ENCODE measurements around the gene CD36. TPM values are rescaled to one million over a fixed set of nuclear protein-coding genes. Genes with fewer than 3 reads are reported as not detected.

CD36 gene
- polyA plus RNA-seq, 1 donor, result 84.9 TPM

GRCh38 chr7:80622541-80622940, 15.9 kb upstream of the CD36 start:
- no peak for DNase-seq
- Histone ChIP-seq H3K36me3 (ENCODE audit: control insufficient read depth, insufficient read depth, low read length) (no peaks in the 10 kb centered on the region), H3K27me3 (ENCODE audit: control insufficient read depth, insufficient read depth, low read length) (no peaks in the 10 kb centered on the region), H3K4me3 (ENCODE audit: low read length) (no peak overlapping the region), H3K4me1 (ENCODE audit: control insufficient read depth, insufficient read depth, low read length) (no peaks in the 10 kb centered on the region), H3K9me3 (ENCODE audit: control insufficient read depth, low read depth, low read length) (no peaks in the 10 kb centered on the region), H3K27ac (ENCODE audit: low read length) (no peak overlapping the region)
- 80% methylated on average over 1 of the region's 1 CpG for WGBS (ENCODE audit: insufficient coverage, low lambda C conversion rate)

DNA sequence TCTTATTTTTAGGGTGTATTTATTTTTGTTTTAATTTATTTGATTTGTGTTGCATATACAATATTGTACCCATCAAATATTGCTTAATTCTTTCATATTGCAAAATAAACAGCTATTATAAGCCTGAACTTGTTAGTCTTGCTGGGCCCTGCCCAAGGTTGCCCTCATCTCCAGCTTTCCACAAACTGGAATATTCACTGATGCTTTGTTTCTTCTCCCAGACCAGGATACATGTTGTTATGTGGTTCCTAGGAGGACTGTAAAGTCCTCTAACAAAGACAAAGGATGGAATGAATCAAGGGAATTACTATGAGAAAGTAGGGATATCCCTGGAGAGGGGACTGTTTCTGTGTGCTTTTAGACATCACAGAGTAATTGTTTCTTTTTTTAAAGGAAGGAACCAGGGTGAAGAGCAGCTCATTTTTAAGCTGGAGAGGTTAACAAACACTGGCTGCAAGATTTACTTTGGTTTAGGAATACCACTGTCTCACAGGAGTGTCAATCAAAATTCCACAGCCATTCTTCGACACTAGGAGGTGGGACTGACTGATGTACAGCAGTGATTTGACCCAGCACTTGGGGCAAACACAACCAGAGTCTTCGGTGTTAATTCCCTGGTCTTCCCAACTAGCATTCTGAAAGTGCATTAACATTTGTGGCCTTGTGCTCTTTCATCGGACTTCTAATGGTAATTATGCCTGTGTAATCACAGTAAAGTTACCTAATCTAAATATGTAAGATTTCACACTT, 14.8 kb upstream of the CD36 start:
- H3K27me3 ChIP-seq (ENCODE audit: control insufficient read depth, insufficient read depth, low read length), result no peaks in the 10 kb centered on the region
- H3K4me1 ChIP-seq (ENCODE audit: control insufficient read depth, insufficient read depth, low read length), result no peaks in the 10 kb centered on the region
- 40% methylated on average over 1 of the region's 3 CpGs for WGBS (ENCODE audit: insufficient coverage, low lambda C conversion rate)
- no peak for DNase-seq
- no peaks in the 10 kb centered on the region for H3K36me3 ChIP-seq (ENCODE audit: control insufficient read depth, insufficient read depth, low read length)
- no peaks in the 10 kb centered on the region for H3K9me3 ChIP-seq (ENCODE audit: control insufficient read depth, low read depth, low read length)
- no peak overlapping the region for H3K27ac ChIP-seq (ENCODE audit: low read length)
- no peak overlapping the region for H3K4me3 ChIP-seq (ENCODE audit: low read length)

DNA sequence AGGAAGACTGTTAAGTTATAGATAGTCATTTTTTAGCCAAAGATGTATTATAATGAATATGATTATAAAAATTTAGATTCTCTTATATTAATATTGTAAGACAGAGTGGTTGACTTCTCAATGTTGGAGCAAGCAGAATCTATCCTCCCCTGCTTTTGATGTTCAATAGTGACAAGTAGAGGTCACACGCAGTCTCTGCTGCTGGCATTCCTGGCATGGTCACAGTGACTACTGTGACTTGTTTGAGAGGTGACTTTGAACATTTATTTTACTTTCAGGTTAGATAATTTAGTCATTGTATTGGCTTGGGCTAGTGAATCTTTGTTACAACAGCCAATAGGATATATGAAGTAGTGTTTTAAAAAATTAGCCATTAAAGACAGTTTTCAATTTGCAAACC, 13.7 kb upstream of the CD36 start:
- Histone ChIP-seq H3K27me3 (ENCODE audit: control insufficient read depth, insufficient read depth, low read length) (no peaks in the 10 kb centered on the region), H3K4me3 (ENCODE audit: low read length) (no peak overlapping the region)
- no CpG with 5 or more reads among the region's 1 CpG for WGBS (ENCODE audit: insufficient coverage, low lambda C conversion rate)

GRCh38 chr7:80629023-80629422, 9.4 kb upstream of the CD36 start:
- no CpG with 5 or more reads among the region's 1 CpG for WGBS (ENCODE audit: insufficient coverage, low lambda C conversion rate)
- no peak for DNase-seq
- H3K4me1 ChIP-seq (ENCODE audit: control insufficient read depth, insufficient read depth, low read length), result no peaks in the 10 kb centered on the region
- H3K27me3 ChIP-seq (ENCODE audit: control insufficient read depth, insufficient read depth, low read length), result no peaks in the 10 kb centered on the region
- no peak overlapping the region for H3K27ac ChIP-seq (ENCODE audit: low read length)
- H3K36me3 ChIP-seq (ENCODE audit: control insufficient read depth, insufficient read depth, low read length), result no peaks in the 10 kb centered on the region
- H3K9me3 ChIP-seq (ENCODE audit: control insufficient read depth, low read depth, low read length), result no peaks in the 10 kb centered on the region
- no peak overlapping the region for H3K4me3 ChIP-seq (ENCODE audit: low read length)

More for the DNA sequence above, 13.7 kb upstream of the CD36 start:
- H3K36me3 ChIP-seq (ENCODE audit: control insufficient read depth, insufficient read depth, low read length), result no peaks in the 10 kb centered on the region
- no peak overlapping the region for H3K27ac ChIP-seq (ENCODE audit: low read length)
- DNase-seq, result no peak
- no peaks in the 10 kb centered on the region for H3K4me1 ChIP-seq (ENCODE audit: control insufficient read depth, insufficient read depth, low read length)
- H3K9me3 ChIP-seq (ENCODE audit: control insufficient read depth, low read depth, low read length), result no peaks in the 10 kb centered on the region

DNA sequence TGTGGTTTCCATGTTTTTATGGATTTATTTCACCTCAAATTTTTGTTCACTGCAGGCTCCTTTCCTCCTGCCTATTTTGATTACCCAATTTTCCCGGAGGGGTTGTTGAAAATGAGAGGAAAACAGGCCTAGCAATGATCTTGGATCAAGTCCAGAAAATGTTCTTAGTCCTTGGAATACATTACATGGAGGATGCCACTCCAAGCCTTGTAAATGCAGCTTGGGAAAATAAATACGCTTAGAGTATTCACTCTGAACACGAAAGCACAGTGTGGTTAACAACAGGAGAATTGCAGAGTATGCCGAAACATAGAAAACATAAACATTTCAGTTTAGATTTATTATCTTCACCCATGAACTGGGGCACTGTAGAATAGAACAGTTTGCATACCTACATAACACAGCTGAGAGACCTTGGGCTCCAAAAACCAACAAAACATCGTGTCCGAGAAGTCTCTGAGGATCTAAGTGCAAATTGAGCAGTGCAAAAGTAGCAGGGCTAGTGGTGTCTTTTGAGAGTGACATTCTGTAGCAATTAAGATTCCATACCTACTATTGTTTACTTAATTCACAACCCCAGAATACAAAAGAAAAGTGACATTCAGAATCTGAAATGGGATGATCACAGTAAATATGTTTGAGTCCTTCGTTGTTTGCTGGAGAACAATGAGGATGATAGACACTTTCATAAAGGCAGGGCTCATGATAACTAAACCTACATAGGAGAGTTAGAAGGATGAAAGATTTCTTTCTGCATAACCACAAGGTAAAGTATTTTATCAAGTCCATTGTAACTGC, 7.6 kb upstream of the CD36 start:
- no peaks in the 10 kb centered on the region for H3K9me3 ChIP-seq (ENCODE audit: control insufficient read depth, low read depth, low read length)
- no peak overlapping the region for H3K27ac ChIP-seq (ENCODE audit: low read length)
- WGBS (ENCODE audit: insufficient coverage, low lambda C conversion rate), result 78% methylated on average over 5 of the region's 7 CpGs
- H3K4me3 ChIP-seq (ENCODE audit: low read length), result no peak overlapping the region
- no peaks in the 10 kb centered on the region for H3K27me3 ChIP-seq (ENCODE audit: control insufficient read depth, insufficient read depth, low read length)
- no peak for DNase-seq
- no peaks in the 10 kb centered on the region for H3K4me1 ChIP-seq (ENCODE audit: control insufficient read depth, insufficient read depth, low read length)
- H3K36me3 ChIP-seq (ENCODE audit: control insufficient read depth, insufficient read depth, low read length), result no peaks in the 10 kb centered on the region

DNA sequence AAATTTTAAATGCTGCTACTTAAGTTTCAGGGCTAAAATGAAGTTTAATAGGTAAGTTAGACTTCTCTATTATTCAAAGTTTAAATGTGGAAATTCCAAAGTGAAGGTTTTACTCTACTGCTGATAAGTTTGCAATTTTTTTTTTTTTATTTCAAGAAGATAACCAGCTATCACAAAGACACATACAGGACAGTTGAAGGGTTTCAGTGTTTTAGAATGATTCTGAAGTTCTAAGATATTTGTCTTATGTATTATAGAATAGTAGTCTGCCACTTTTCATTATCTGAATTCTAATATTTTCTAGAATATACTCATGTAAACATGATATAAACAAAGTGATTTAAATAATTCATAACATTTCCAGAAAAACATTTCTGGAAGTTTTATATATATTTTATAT, 7.0 kb upstream of the CD36 start:
- Histone ChIP-seq H3K4me1 (ENCODE audit: control insufficient read depth, insufficient read depth, low read length) (no peaks in the 10 kb centered on the region), H3K27me3 (ENCODE audit: control insufficient read depth, insufficient read depth, low read length) (no peaks in the 10 kb centered on the region), H3K9me3 (ENCODE audit: control insufficient read depth, low read depth, low read length) (no peaks in the 10 kb centered on the region), H3K27ac (ENCODE audit: low read length) (no peak overlapping the region), H3K4me3 (ENCODE audit: low read length) (no peak overlapping the region), H3K36me3 (ENCODE audit: control insufficient read depth, insufficient read depth, low read length) (no peaks in the 10 kb centered on the region)
- no peak for DNase-seq

- no peaks in the 10 kb centered on the region for H3K4me1 ChIP-seq (ENCODE audit: control insufficient read depth, insufficient read depth, low read length)
- H3K4me3 ChIP-seq (ENCODE audit: low read length), result no peak overlapping the region
- H3K9me3 ChIP-seq (ENCODE audit: control insufficient read depth, low read depth, low read length), result no peaks in the 10 kb centered on the region
- no peaks in the 10 kb centered on the region for H3K27me3 ChIP-seq (ENCODE audit: control insufficient read depth, insufficient read depth, low read length)
- 60% methylated on average over 1 of the region's 1 CpG for WGBS (ENCODE audit: insufficient coverage, low lambda C conversion rate)
- no peak for DNase-seq
- H3K27ac ChIP-seq (ENCODE audit: low read length), result no peak overlapping the region
- H3K36me3 ChIP-seq (ENCODE audit: control insufficient read depth, insufficient read depth, low read length), result no peaks in the 10 kb centered on the region
Observed at GRCh38 chr7:80632139-80632538, 6.3 kb upstream of the CD36 start.

GRCh38 chr7:80632819-80633218, 5.6 kb upstream of the CD36 start:
- WGBS (ENCODE audit: insufficient coverage, low lambda C conversion rate), result 82% methylated on average over 3 of the region's 3 CpGs
- Histone ChIP-seq H3K36me3 (ENCODE audit: control insufficient read depth, insufficient read depth, low read length) (no peaks in the 10 kb centered on the region), H3K27ac (ENCODE audit: low read length) (no peak overlapping the region), H3K9me3 (ENCODE audit: control insufficient read depth, low read depth, low read length) (no peaks in the 10 kb centered on the region), H3K4me3 (ENCODE audit: low read length) (no peak overlapping the region), H3K4me1 (ENCODE audit: control insufficient read depth, insufficient read depth, low read length) (no peaks in the 10 kb centered on the region), H3K27me3 (ENCODE audit: control insufficient read depth, insufficient read depth, low read length) (no peaks in the 10 kb centered on the region)
- no peak for DNase-seq

- H3K4me3 ChIP-seq (ENCODE audit: low read length), result no peak overlapping the region
- no peak overlapping the region for H3K27ac ChIP-seq (ENCODE audit: low read length)
- DNase-seq, result peak; percentile 34 to 64
- WGBS (ENCODE audit: insufficient coverage, low lambda C conversion rate), result 20% methylated on average over 1 of the region's 2 CpGs
- no peaks in the 10 kb centered on the region for H3K27me3 ChIP-seq (ENCODE audit: control insufficient read depth, insufficient read depth, low read length)
- no peaks in the 10 kb centered on the region for H3K36me3 ChIP-seq (ENCODE audit: control insufficient read depth, insufficient read depth, low read length)
- H3K4me1 ChIP-seq (ENCODE audit: control insufficient read depth, insufficient read depth, low read length), result no peaks in the 10 kb centered on the region
- H3K9me3 ChIP-seq (ENCODE audit: control insufficient read depth, low read depth, low read length), result peaks cover 3% of the 10 kb centered on the region
Observed at GRCh38 chr7:80634505-80634904, 3.9 kb upstream of the CD36 start.

- Histone ChIP-seq H3K36me3 (ENCODE audit: control insufficient read depth, insufficient read depth, low read length) (no peaks in the 10 kb centered on the region), H3K27me3 (ENCODE audit: control insufficient read depth, insufficient read depth, low read length) (no peaks in the 10 kb centered on the region), H3K27ac (ENCODE audit: low read length) (no peak overlapping the region), H3K4me1 (ENCODE audit: control insufficient read depth, insufficient read depth, low read length) (no peaks in the 10 kb centered on the region), H3K9me3 (ENCODE audit: control insufficient read depth, low read depth, low read length) (peaks cover 5% of the 10 kb centered on the region), H3K4me3 (ENCODE audit: low read length) (no peak overlapping the region)
- DNase-seq, result no peak
- WGBS (ENCODE audit: insufficient coverage, low lambda C conversion rate), result no CpG with 5 or more reads among the region's 1 CpG
Observed at GRCh38 chr7:80635533-80635932, 2.9 kb upstream of the CD36 start.

Data from large intestine (tissue), 3 donors.